KMS-11 (cell line): ENCODE data around the gene CSAD.

ENCODE experiments used
- H2AFZ ChIP-seq: fragments of 200-600 bp; sonication (generic); 2 replicates; pipeline ENCODE4 v1.6.1; 2016; ENCODE audit warnings: antibody characterized with exemption, mixed run types, low read depth
- H3K27ac ChIP-seq: fragments of 200-600 bp; sonication (generic); 2 replicates; pipeline ENCODE4 v1.6.1; 2016; ENCODE audit warnings: mild to moderate bottlenecking, mixed run types
- H3K27me3 ChIP-seq: fragments of 200-600 bp; sonication (generic); 2 replicates; pipeline ENCODE4 v1.6.1; 2017; ENCODE audit warnings: mild to moderate bottlenecking, low read depth, mixed run types, moderate library complexity; ENCODE audit not compliant: insufficient read depth
- H3K36me3 ChIP-seq: fragments of 200-600 bp; sonication (generic); 2 replicates; pipeline ENCODE4 v1.6.1; 2017; ENCODE audit warnings: mild to moderate bottlenecking, mixed run types; ENCODE audit not compliant: insufficient read depth
- H3K4me1 ChIP-seq: fragments of 200-600 bp; sonication (generic); 2 replicates; pipeline ENCODE4 v1.6.1; 2016; ENCODE audit warnings: mild to moderate bottlenecking, low read depth, mixed run types; ENCODE audit not compliant: poor library complexity, severe bottlenecking
- H3K4me2 ChIP-seq: fragments of 200-600 bp; sonication (generic); 2 replicates; pipeline ENCODE4 v1.7.0; 2016; ENCODE audit warnings: mild to moderate bottlenecking, mixed run types
- H3K4me3 ChIP-seq: fragments of 200-600 bp; sonication (generic); IDR thresholded peaks from 2 replicates; pipeline ENCODE4 v1.6.1; 2017; ENCODE audit warnings: low read depth, low read length, mixed read lengths; ENCODE audit not compliant: insufficient read depth
- H3K79me2 ChIP-seq: fragments of 200-600 bp; sonication (generic); 2 replicates; pipeline ENCODE4 v1.6.1; 2016; ENCODE audit warnings: low read depth, mixed run types; ENCODE audit not compliant: insufficient read depth
- H3K9ac ChIP-seq: fragments of 200-600 bp; sonication (generic); 2 replicates; pipeline ENCODE4 v1.6.1; 2016; ENCODE audit warnings: mild to moderate bottlenecking, mixed run types
- H4K20me1 ChIP-seq: fragments of 200-600 bp; sonication (generic); 2 replicates; pipeline ENCODE4 v1.6.1; 2016; ENCODE audit warnings: mild to moderate bottlenecking, mixed run types; ENCODE audit not compliant: insufficient read depth
- CTCF ChIP-seq: fragments of 200-600 bp; sonication (generic); conservative IDR thresholded peaks from 2 replicates; pipeline ENCODE4 v1.6.1; 2017; ENCODE audit warnings: low read depth, mild to moderate bottlenecking, antibody characterized with exemption, low read length, moderate library complexity, mixed read lengths

The CSAD gene

DNA sequence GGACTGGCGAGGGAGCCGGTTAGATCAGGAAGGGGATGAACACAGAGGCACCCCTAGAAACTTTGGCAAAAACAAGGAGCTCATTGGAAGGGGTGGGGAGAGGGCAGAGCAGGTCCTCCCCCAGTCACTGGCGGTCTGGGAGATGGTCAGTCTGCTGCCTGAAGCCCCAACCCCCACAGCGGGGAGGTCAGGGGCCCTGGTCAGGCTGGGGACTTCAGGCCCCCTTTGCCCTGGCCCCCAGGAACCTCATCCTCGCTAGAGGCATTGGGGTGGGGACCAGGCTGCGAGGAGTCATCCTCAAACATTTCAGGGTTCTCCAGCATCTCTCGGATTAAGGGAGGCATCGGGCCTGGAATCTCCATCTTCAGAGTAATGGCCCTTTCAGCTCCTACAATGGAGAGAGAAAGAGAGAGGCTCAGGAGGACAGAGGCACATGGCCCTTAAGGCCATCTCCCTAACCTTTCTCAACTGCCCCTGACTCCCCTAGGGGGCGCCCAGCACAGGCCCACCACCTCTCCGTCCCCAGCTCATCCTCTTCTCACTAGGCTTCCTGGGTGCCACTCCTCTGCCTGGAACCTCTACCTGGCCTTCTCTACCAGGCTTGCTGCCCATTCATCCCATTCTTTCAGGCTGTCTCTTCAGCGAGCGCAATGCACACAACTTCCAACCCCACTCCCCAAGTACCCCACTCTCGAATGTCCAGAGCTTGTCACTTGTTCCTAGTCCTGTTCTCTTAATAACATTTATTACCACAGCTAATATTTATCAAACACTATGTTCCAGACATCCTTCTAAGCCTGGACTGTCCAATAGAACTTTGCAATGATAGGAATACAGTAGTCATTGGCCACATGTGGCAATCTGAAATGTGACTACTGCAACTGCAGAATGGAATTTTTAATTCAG lies 31.0 kb upstream of the CSAD start:
- TF ChIP-seq CTCF = peak; percentile 78
- Histone ChIP-seq H3K79me2 (peaks cover 24% of the 10 kb centered on the region), H3K4me3 (no peak overlapping the region), H3K27me3 (no peaks in the 10 kb centered on the region), H3K4me2 (no peak overlapping the region), H3K4me1 (peaks cover 64% of the 10 kb centered on the region), H3K9ac (no peak overlapping the region), H3K27ac (no peak overlapping the region), H2AFZ (no peak overlapping the region), H4K20me1 (no peaks in the 10 kb centered on the region), H3K36me3 (no peaks in the 10 kb centered on the region)

GRCh38 chr12:53210843-53211242 lies 30.1 kb upstream of the CSAD start:
- Histone ChIP-seq H3K9ac (no peak overlapping the region), H3K4me2 (peak overlapping the region; percentile 6; the same call in 1 of the 2 replicates), H2AFZ (no peak overlapping the region), H3K36me3 (no peaks in the 10 kb centered on the region), H4K20me1 (no peaks in the 10 kb centered on the region), H3K79me2 (peaks cover 32% of the 10 kb centered on the region), H3K4me3 (no peak overlapping the region), H3K4me1 (peaks cover 64% of the 10 kb centered on the region), H3K27ac (no peak overlapping the region), H3K27me3 (no peaks in the 10 kb centered on the region)
- no peak for TF ChIP-seq CTCF

- no peak overlapping the region for H3K4me3 ChIP-seq
- no peaks in the 10 kb centered on the region for H4K20me1 ChIP-seq
- no peak for TF ChIP-seq CTCF
- H3K36me3 ChIP-seq = peaks cover 14% of the 10 kb centered on the region; the same call in 1 of the 2 replicates
- no peak overlapping the region; the same call in 1 of the 2 replicates for H3K9ac ChIP-seq
- peaks cover 81% of the 10 kb centered on the region for H3K4me1 ChIP-seq
- no peak overlapping the region for H2AFZ ChIP-seq
- H3K4me2 ChIP-seq = peak overlapping the region; percentile 47
- no peaks in the 10 kb centered on the region for H3K27me3 ChIP-seq
- peak overlapping the region; percentile 24; the same call in 1 of the 2 replicates for H3K27ac ChIP-seq
- H3K79me2 ChIP-seq = peaks cover 51% of the 10 kb centered on the region
These were observed 28.2 kb upstream of the CSAD start for GRCh38 chr12:53208877-53209463.

GRCh38 chr12:53208435-53208834 lies 27.7 kb upstream of the CSAD start:
- no peak overlapping the region for H3K4me3 ChIP-seq
- peaks cover 57% of the 10 kb centered on the region for H3K79me2 ChIP-seq

More at GRCh38 chr12:53208435-53208834, 27.7 kb upstream of the CSAD start:
- Histone ChIP-seq H3K4me1 (peaks cover 81% of the 10 kb centered on the region), H3K27me3 (no peaks in the 10 kb centered on the region), H4K20me1 (no peaks in the 10 kb centered on the region), H3K27ac (peak overlapping the region; percentile 24; the same call in 1 of the 2 replicates), H3K9ac (no peak overlapping the region; the same call in 1 of the 2 replicates), H2AFZ (no peak overlapping the region), H3K36me3 (peaks cover 20% of the 10 kb centered on the region; the same call in 1 of the 2 replicates), H3K4me2 (peak overlapping the region; percentile 47)
- no peak for TF ChIP-seq CTCF
